SK-N-SH (cell line): Measurements from ENCODE around the gene KLC4.

ENCODE experiments used
- CHD2 ChIP-seq: fragments of 150-350 bp; IDR thresholded peaks from 2 replicates; pipeline ENCODE4 v1.6.1; 2018; ENCODE audit warnings: low read length; ENCODE audit not compliant: partially characterized antibody
- ELF1 ChIP-seq: IDR thresholded peaks from 2 replicates; pipeline ENCODE4 v1.4.0; 2012
- EZH2phosphoT487 ChIP-seq: fragments of 200-600 bp; sonication (generic); IDR thresholded peaks from 2 replicates; pipeline ENCODE4 v1.6.1; 2017; ENCODE audit warnings: low read depth, mixed run types, mild to moderate bottlenecking, antibody characterized with exemption, moderate library complexity, borderline replicate concordance
- MAX ChIP-seq: IDR thresholded peaks from 2 replicates; pipeline ENCODE4 v1.4.0; 2012; ENCODE audit warnings: low read depth
- MEF2A ChIP-seq: IDR thresholded peaks from 2 replicates; pipeline ENCODE4 v1.4.0; 2012; ENCODE audit warnings: low read depth, borderline replicate concordance
- RCOR1 ChIP-seq: fragments of 150-350 bp; IDR thresholded peaks from 2 replicates; pipeline ENCODE4 v1.6.1; 2017; ENCODE audit warnings: antibody characterized with exemption, low read length
- REST ChIP-seq: IDR thresholded peaks from 2 replicates; pipeline ENCODE4 v1.6.1; 2012; ENCODE audit warnings: mild to moderate bottlenecking, low read depth, low read length, moderate library complexity
- SMC3 ChIP-seq: IDR thresholded peaks from 2 replicates; pipeline ENCODE4 v1.6.1; 2012; ENCODE audit warnings: low read depth, low read length, improper control_type of control experiment
- TAF1 ChIP-seq: IDR thresholded peaks from 2 replicates; pipeline ENCODE4 v1.6.1; 2012; ENCODE audit warnings: low read depth, mild to moderate bottlenecking, low read length, moderate library complexity, borderline replicate concordance
- TF ChIP-seq, protein P1 (sequence below): fragments of 200-600 bp; sonication (generic); IDR thresholded peaks from 2 replicates; pipeline ENCODE4 v1.6.1; 2017; ENCODE audit warnings: antibody characterized with exemption, mild to moderate bottlenecking, moderate library complexity

DNA sequence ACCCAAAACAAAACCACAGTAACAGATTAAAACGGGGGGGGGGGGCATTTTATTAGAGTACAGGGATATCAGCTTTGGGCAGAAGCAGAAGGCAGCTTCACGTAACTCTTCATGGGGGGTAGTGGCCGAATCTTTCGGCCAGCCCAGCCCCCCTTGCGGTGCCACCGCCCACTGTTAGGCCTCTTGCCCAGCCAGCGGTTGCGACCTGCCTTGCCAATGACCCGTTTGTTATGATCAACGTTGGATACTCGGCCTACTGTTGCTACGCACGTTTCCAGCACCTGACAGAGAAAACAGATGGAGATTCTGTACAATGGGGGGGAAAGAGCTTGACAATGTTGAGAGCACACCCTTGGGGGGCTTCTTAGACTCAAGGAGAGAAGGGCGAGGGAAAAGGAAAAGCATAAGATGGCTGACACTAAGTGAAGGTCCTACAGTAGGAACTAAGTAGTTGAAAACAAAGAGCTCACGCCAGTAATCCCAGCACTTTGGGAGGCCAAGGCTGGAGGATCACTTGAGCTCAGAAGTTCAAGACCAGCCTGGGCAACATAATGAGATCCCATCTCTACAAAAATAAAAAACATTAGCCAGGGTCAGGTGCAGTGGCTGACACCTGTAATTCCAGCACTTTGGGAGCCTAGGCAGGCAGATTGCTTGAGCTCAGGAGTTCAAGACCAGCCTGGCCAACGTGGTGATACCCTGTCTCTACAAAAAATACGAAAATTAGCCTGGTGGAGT lies 5.1 kb upstream of the KLC4 start:
- TF ChIP-seq RCOR1 (no peak), MAX (no peak), MEF2A (no peak), EZH2phosphoT487 (no peak), TAF1 (no peak), ELF1 (no peak), CHD2 (no peak), SMC3 (no peak), REST (no peak)
- TF ChIP-seq, protein P1, sequence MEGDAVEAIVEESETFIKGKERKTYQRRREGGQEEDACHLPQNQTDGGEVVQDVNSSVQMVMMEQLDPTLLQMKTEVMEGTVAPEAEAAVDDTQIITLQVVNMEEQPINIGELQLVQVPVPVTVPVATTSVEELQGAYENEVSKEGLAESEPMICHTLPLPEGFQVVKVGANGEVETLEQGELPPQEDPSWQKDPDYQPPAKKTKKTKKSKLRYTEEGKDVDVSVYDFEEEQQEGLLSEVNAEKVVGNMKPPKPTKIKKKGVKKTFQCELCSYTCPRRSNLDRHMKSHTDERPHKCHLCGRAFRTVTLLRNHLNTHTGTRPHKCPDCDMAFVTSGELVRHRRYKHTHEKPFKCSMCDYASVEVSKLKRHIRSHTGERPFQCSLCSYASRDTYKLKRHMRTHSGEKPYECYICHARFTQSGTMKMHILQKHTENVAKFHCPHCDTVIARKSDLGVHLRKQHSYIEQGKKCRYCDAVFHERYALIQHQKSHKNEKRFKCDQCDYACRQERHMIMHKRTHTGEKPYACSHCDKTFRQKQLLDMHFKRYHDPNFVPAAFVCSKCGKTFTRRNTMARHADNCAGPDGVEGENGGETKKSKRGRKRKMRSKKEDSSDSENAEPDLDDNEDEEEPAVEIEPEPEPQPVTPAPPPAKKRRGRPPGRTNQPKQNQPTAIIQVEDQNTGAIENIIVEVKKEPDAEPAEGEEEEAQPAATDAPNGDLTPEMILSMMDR = no peak
